Activated CD4-positive, alpha-beta T cell treated with anti-CD3 and anti-CD28 coated beads for 1 hour (primary cell): Measurements from ENCODE around the gene RPL18.
"Not testable (repeated sequence)": the region's sequence is repeated elsewhere in the genome, so short reads cannot be mapped to it uniquely, and the experiment has no call there.

Experiments
- DNase-seq: peaks from one replicate; pipeline ENCODE4 v3.0.0-alpha.2; 2020

RPL18 gene

GRCh38 chr19:48618916-48619691 lies at the start of gene RPL18, which contains the start of gene SPHK2:
RPL18 (minus strand) TSS chr19:48619178; CDS start chr19:48619143, 35 bp downstream.
SPHK2 (plus strand) TSS chr19:48619506; CDS start chr19:48620515, 1,009 bp downstream.
- DNase-seq = peak; percentile 96

- DNase-seq = no peak
These were observed 49.8 kb upstream of the RPL18 start for GRCh38 chr19:48668761-48669160.

GRCh38 chr19:48668332-48668731 lies 49.4 kb upstream of the RPL18 start:
- DNase-seq = no peak

GRCh38 chr19:48665786-48666185 lies 46.8 kb upstream of the RPL18 start:
- no peak for DNase-seq

GRCh38 chr19:48664476-48664875 lies 45.5 kb upstream of the RPL18 start:
- no peak for DNase-seq

GRCh38 chr19:48663667-48664066 lies 44.7 kb upstream of the RPL18 start:
- no peak for DNase-seq

GRCh38 chr19:48661711-48662090 lies 42.7 kb upstream of the RPL18 start:
- no peak for DNase-seq

- peak; percentile 53 for DNase-seq
These were observed 42.1 kb upstream of the RPL18 start for GRCh38 chr19:48660852-48661710.

GRCh38 chr19:48659768-48660167 lies 40.8 kb upstream of the RPL18 start:
- DNase-seq = no peak

- DNase-seq = no peak
These were observed 39.5 kb upstream of the RPL18 start for GRCh38 chr19:48658483-48658882.

GRCh38 chr19:48657828-48658227 lies 38.9 kb upstream of the RPL18 start:
- DNase-seq = not testable (repeated sequence)

- no peak for DNase-seq
These were observed 38.0 kb upstream of the RPL18 start for GRCh38 chr19:48656840-48657474.

- DNase-seq = no peak
These were observed 35.5 kb upstream of the RPL18 start for GRCh38 chr19:48654299-48655059.

GRCh38 chr19:48651683-48652048 lies 32.7 kb upstream of the RPL18 start:
- no peak for DNase-seq

GRCh38 chr19:48650974-48651682 lies 32.1 kb upstream of the RPL18 start:
- no peak for DNase-seq

GRCh38 chr19:48648134-48648533 lies 29.2 kb upstream of the RPL18 start:
- no peak for DNase-seq

GRCh38 chr19:48646722-48647216 lies 27.8 kb upstream of the RPL18 start:
- no peak for DNase-seq

GRCh38 chr19:48646001-48646721 lies 27.2 kb upstream of the RPL18 start, which contains the start of gene CA11:
CA11 (minus strand) TSS chr19:48646187; CDS start chr19:48645632, 555 bp downstream.
- DNase-seq = peak; percentile 86

GRCh38 chr19:48645620-48646000 lies 26.6 kb upstream of the RPL18 start:
- DNase-seq = no peak

- peak; percentile 65 for DNase-seq
These were observed 26.1 kb upstream of the RPL18 start for GRCh38 chr19:48644839-48645619.
